ENCODE results near the gene FOXC1. TPM values are rescaled to one million over a fixed set of nuclear protein-coding genes. Genes with fewer than 3 reads are reported as not detected.

FOXC1 gene
- total RNA-seq, result 7.3 TPM
- 4.2 TPM for polyA plus RNA-seq

DNA sequence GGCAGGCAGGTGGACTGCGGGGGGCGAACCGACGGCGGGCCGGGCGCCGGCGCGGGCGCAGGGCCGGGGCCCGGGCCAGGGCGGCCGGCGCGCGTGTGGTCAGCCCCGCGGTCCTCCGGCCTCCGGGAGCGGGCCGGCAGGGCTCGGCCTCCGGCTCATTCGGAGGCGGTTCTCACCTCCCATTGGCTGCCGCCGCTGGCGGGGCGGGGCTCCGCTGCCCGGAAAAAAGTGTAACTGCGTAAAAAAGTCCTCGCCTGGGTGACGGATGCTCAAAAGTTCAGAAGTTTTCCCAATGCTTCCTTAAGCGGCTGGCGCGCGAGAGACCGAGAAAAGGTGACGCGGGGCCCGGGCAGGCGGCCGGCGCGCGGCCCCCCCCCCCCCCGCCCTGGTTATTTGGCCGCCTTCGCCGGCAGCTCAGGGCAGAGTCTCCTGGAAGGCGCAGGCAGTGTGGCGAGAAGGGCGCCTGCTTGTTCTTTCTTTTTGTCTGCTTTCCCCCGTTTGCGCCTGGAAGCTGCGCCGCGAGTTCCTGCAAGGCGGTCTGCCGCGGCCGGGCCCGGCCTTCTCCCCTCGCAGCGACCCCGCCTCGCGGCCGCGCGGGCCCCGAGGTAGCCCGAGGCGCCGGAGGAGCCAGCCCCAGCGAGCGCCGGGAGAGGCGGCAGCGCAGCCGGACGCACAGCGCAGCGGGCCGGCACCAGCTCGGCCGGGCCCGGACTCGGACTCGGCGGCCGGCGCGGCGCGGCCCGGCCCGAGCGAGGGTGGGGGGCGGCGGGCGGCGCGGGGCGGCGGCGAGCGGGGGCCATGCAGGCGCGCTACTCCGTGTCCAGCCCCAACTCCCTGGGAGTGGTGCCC is at the start of gene FOXC1:
Gene FOXC1, plus strand, starts transcription at position 268 of the 849 bp plus-strand sequence. Its CDS starts 531 bp downstream, at position 799.
- Histone ChIP-seq H3K4me1 (ENCODE audit: insufficient read depth) (peaks cover 2% of the 10 kb centered on the region), H3K4me3 (ENCODE audit: low read depth, low read length) (peak within 1 kb of the TSS; percentile 74), H3K27ac (ENCODE audit: low read depth) (peak within 1 kb of the TSS; percentile 89), H3K36me3 (ENCODE audit: insufficient read depth) (no peaks in the 10 kb centered on the region)
- DNase-seq (ENCODE audit: extremely low spot score), result no peak
- WGBS, result under 1% methylated on average over 115 of the region's 115 CpGs

- Histone ChIP-seq H3K36me3 (ENCODE audit: insufficient read depth) (no peaks in the 10 kb centered on the region), H3K4me3 (ENCODE audit: low read depth, low read length) (no peak overlapping the region), H3K4me1 (ENCODE audit: insufficient read depth) (no peaks in the 10 kb centered on the region), H3K27ac (ENCODE audit: low read depth) (no peak overlapping the region)
- 83% methylated on average over 4 of the region's 4 CpGs for WGBS
- no peak for DNase-seq (ENCODE audit: extremely low spot score)
Observed at GRCh38 chr6:1560281-1561058, 49.2 kb upstream of the FOXC1 start.

GRCh38 chr6:1561355-1561754 is 48.4 kb upstream of the FOXC1 start:
- no peak for DNase-seq (ENCODE audit: extremely low spot score)
- no peaks in the 10 kb centered on the region for H3K4me1 ChIP-seq (ENCODE audit: insufficient read depth)
- H3K27ac ChIP-seq (ENCODE audit: low read depth), result no peak overlapping the region
- H3K36me3 ChIP-seq (ENCODE audit: insufficient read depth), result no peaks in the 10 kb centered on the region
- H3K4me3 ChIP-seq (ENCODE audit: low read depth, low read length), result no peak overlapping the region
- 68% methylated on average over 2 of the region's 2 CpGs for WGBS

GRCh38 chr6:1562171-1562955 is 47.4 kb upstream of the FOXC1 start:
- no peaks in the 10 kb centered on the region for H3K4me1 ChIP-seq (ENCODE audit: insufficient read depth)
- no peak overlapping the region for H3K27ac ChIP-seq (ENCODE audit: low read depth)
- 82% methylated on average over 4 of the region's 4 CpGs for WGBS
- H3K36me3 ChIP-seq (ENCODE audit: insufficient read depth), result no peaks in the 10 kb centered on the region
- no peak for DNase-seq (ENCODE audit: extremely low spot score)
- H3K4me3 ChIP-seq (ENCODE audit: low read depth, low read length), result no peak overlapping the region

DNA sequence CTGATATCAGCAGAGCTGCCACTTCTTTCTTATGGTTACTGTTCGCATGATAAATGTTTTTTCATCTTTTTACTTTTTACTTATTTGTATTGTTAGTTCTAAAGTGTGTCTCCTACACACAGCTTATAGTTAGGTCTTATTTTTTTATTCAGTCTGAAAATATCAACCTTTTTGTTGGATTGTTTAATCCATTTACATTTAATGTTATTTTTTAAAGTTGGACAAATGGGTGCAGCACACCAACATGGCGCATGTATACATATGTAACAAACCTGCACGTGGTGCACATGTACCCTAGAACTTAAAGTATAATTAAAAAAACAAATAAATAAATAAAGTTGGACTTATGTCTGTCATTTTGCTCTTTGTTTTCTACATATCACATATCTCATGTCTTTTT is 40.3 kb upstream of the FOXC1 start:
- no peak for DNase-seq (ENCODE audit: extremely low spot score)
- no peaks in the 10 kb centered on the region for H3K36me3 ChIP-seq (ENCODE audit: insufficient read depth)
- no peaks in the 10 kb centered on the region for H3K4me1 ChIP-seq (ENCODE audit: insufficient read depth)
- H3K27ac ChIP-seq (ENCODE audit: low read depth), result no peak overlapping the region
- 96% methylated on average over 3 of the region's 3 CpGs for WGBS
- H3K4me3 ChIP-seq (ENCODE audit: low read depth, low read length), result no peak overlapping the region

DNA sequence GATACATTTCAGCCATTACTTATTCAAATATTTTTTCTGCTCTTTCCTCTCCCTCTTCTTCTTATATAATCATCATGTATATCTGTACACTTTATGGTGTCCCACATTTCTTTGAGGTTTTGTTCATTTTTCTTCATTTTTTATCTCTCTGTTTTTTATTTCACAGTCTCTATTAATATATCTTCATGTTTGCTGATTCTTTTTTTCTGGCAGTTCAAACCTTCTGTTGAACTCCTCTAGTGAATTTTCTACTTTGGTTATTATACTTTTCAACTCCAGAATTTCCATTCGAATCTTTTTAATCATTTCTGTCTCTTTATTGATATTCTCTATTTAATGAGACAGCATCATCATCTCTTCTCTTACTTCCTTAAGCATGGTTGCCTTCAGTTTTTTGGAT is 38.9 kb upstream of the FOXC1 start:
- no peak overlapping the region for H3K4me3 ChIP-seq (ENCODE audit: low read depth, low read length)
- no peaks in the 10 kb centered on the region for H3K4me1 ChIP-seq (ENCODE audit: insufficient read depth)
- no peak overlapping the region for H3K27ac ChIP-seq (ENCODE audit: low read depth)
- WGBS, result 84% methylated on average over 1 of the region's 1 CpG
- no peaks in the 10 kb centered on the region for H3K36me3 ChIP-seq (ENCODE audit: insufficient read depth)
- no peak for DNase-seq (ENCODE audit: extremely low spot score)

- H3K4me1 ChIP-seq (ENCODE audit: insufficient read depth), result no peaks in the 10 kb centered on the region
- 58% methylated on average over 1 of the region's 1 CpG for WGBS
- no peak overlapping the region for H3K27ac ChIP-seq (ENCODE audit: low read depth)
- no peak overlapping the region for H3K4me3 ChIP-seq (ENCODE audit: low read depth, low read length)
- no peaks in the 10 kb centered on the region for H3K36me3 ChIP-seq (ENCODE audit: insufficient read depth)
- DNase-seq (ENCODE audit: extremely low spot score), result no peak
Observed at GRCh38 chr6:1572892-1573291, 36.8 kb upstream of the FOXC1 start.

DNA sequence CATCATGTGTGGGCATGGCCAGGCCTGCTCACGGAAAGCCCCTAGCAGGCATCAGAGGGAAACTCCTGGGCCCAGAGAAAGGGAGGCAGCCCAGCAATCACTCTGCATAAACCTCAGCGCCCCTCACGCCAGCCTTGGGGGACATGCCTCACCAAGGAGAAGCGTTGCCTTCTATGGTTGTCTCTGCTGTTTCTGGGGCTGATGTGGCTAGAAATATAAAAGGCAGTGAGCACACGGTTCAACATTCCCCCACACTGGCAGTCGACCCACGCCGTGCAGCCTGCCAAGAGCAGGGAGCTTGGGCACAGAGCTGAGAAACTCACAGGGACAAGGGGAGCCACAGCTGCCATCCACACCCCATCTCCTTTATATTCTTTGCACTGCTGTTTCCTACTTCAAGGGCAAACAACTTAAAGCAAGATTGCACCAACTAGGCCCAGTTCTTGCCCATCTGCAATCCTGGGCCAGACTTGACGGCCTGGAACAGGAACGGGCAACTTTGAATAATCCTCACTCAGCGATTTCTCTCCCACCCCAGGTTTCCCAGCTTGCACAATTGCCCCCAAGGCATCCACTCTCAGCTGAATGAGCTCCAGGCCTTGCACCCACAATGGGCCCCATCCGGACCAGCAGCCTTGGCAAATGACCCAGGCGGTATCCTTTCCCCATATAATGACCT is 35.5 kb upstream of the FOXC1 start:
- H3K4me1 ChIP-seq (ENCODE audit: insufficient read depth), result no peaks in the 10 kb centered on the region
- 75% methylated on average over 13 of the region's 13 CpGs for WGBS
- H3K36me3 ChIP-seq (ENCODE audit: insufficient read depth), result no peaks in the 10 kb centered on the region
- H3K27ac ChIP-seq (ENCODE audit: low read depth), result no peak overlapping the region
- no peak for DNase-seq (ENCODE audit: extremely low spot score)
- H3K4me3 ChIP-seq (ENCODE audit: low read depth, low read length), result no peak overlapping the region

GRCh38 chr6:1574890-1575209 is 34.9 kb upstream of the FOXC1 start:
- Histone ChIP-seq H3K36me3 (ENCODE audit: insufficient read depth) (no peaks in the 10 kb centered on the region), H3K4me3 (ENCODE audit: low read depth, low read length) (no peak overlapping the region), H3K4me1 (ENCODE audit: insufficient read depth) (no peaks in the 10 kb centered on the region), H3K27ac (ENCODE audit: low read depth) (no peak overlapping the region)
- DNase-seq (ENCODE audit: extremely low spot score), result no peak
- WGBS, result 70% methylated on average over 6 of the region's 6 CpGs

DNA sequence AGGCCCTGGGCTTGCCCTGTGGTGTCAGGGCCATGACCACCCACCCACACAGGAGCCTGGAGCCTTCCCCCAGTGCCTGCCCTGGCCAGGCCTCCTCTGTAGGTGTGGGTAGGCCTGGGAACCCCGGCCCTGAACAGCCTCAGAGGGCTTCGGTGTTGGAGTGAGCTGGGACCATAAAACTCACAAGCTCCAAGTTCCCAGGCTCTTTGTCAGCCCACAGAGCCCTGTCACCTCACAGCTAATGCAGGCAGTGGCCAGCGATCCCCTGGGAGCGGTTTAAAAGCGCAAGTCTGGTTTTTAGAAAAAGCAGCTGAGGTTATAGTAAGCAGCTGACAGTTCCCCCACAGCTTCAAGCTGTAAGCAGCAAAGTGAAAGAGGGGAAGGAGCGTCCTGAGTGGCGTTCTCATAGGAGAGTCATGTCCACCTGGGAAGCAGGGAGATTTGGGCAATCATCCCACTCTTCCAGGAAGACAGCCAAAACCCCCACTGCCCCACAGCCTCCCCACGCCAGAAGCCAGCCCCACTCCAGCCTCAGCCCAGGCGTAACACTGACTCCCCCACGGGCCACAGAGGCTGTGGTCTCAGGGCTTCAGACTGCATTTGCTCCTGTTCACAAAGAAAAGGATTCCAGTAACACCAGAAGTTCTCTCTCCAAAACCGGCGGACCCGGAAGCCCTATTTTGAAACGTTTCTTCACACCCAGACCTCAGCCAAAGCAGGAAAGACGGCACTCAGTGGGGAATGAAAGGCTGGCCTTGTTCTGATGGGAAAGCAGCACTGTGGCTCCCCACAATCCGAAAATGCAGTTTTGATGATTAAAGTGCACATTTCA is 34.3 kb upstream of the FOXC1 start:
- WGBS, result 37% methylated on average over 16 of the region's 16 CpGs
- Histone ChIP-seq H3K4me3 (ENCODE audit: low read depth, low read length) (no peak overlapping the region), H3K27ac (ENCODE audit: low read depth) (no peak overlapping the region)

DNA sequence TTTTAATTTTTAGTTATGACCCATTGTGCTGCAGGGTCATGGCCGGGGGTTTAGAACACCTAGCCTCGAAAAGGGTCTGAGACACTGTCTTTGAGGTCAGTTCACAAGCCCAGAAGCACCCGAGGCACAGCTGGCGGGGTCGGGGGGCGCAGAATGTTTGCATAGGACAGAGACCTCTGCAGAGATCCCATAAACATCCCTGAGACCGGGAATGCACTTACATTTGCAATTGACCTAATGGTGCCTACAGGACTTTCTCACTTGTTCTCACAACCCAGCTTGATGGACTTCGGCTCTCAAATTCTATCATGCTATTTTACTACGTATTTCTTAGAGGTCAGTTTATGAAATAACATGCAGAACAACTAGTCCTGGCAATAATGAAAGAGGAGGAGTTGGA is 33.5 kb upstream of the FOXC1 start:
- WGBS, result 81% methylated on average over 9 of the region's 9 CpGs
- H3K4me3 ChIP-seq (ENCODE audit: low read depth, low read length), result no peak overlapping the region
- H3K4me1 ChIP-seq (ENCODE audit: insufficient read depth), result no peaks in the 10 kb centered on the region
- no peak for DNase-seq (ENCODE audit: extremely low spot score)
- H3K36me3 ChIP-seq (ENCODE audit: insufficient read depth), result no peaks in the 10 kb centered on the region
- H3K27ac ChIP-seq (ENCODE audit: low read depth), result no peak overlapping the region

More for the DNA sequence above, 34.3 kb upstream of the FOXC1 start:
- DNase-seq (ENCODE audit: extremely low spot score), result no peak
- Histone ChIP-seq H3K4me1 (ENCODE audit: insufficient read depth) (no peaks in the 10 kb centered on the region), H3K36me3 (ENCODE audit: insufficient read depth) (no peaks in the 10 kb centered on the region)

DNA sequence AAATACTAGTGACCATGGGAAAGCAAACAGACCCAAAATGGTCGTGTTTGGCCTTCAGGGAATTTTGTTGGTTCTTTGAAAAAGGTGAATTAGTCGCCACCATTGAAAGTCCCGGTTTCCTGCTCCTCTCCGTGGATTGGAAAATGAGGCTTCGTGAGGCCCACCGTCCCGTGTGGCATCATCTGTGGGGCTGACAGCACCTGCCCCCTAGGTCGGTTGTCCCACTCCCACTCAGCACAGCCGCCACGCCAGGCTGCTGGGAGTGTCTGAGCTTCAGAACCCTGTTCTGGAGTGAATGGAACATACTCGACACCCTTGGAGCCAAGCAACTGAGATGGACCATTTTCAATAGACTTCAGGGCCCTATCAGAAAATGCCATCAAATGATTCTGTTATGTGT is 33.0 kb upstream of the FOXC1 start:
- no peaks in the 10 kb centered on the region for H3K36me3 ChIP-seq (ENCODE audit: insufficient read depth)
- DNase-seq (ENCODE audit: extremely low spot score), result no peak
- H3K27ac ChIP-seq (ENCODE audit: low read depth), result no peak overlapping the region
- no peaks in the 10 kb centered on the region for H3K4me1 ChIP-seq (ENCODE audit: insufficient read depth)
- WGBS, result 96% methylated on average over 11 of the region's 11 CpGs
- H3K4me3 ChIP-seq (ENCODE audit: low read depth, low read length), result no peak overlapping the region

All from urinary bladder (tissue), 4 donors.